Lower leg skin (tissue), 4 donors: Measurements from ENCODE around the gene GPR148. TPM values are rescaled to one million over a fixed set of nuclear protein-coding genes. Genes with fewer than 3 reads are reported as not detected.

ENCODE experiments used
- DNase-seq, 2 donors: peaks; one replicate each; pipeline ENCODE4 v3.0.0-alpha.2; 2019; ENCODE audit warnings: low spot score in 2 of 2
- H3K4me3 ChIP-seq: fragments of 200-600 bp; sonication (generic); 2 replicates; pipeline ENCODE4 v1.5.1; 2017; ENCODE audit warnings: mild to moderate bottlenecking, low read depth; ENCODE audit not compliant: poor library complexity, severe bottlenecking
- CTCF ChIP-seq, 3 donors: fragments of 450-650 bp; IDR thresholded peaks; one replicate each; pipeline ENCODE4 v1.5.1; 2016; ENCODE audit warnings: antibody characterized with exemption in 3 of 3, mild to moderate bottlenecking in 3 of 3, moderate library complexity in 2 of 3
- POLR2A ChIP-seq, 2 donors: fragments of 450-650 bp; IDR thresholded peaks; one replicate each; pipeline ENCODE4 v1.6.1; 2016 to 2017; ENCODE audit warnings: antibody characterized with exemption in 2 of 2, mild to moderate bottlenecking in 1 of 2, moderate library complexity in 1 of 2
- WGBS, 2 donors: methylation state at CpG; one replicate each; pipeline ENCODE4 v1.1.5; 2018; 5-methylcytosine and 5-hydroxymethylcytosine counted together
- intact Hi-C: fragments of 100-400 bp; cut with DNase I; formaldehyde crosslinking; loops from one replicate; pipeline ENCODE4 v1.15.0; 2023; ENCODE audit warnings: low total_unique reads
- total RNA-seq, 4 donors: library from RNA; depleted of rRNA; stranded (reverse); fragments of >200 nt; gene quantifications; one replicate each; pipeline ENCODE4 v1.1.0, GENCODE V29; 2016

The GPR148 gene
- total RNA-seq, 4 donors from 2014 or later, result not detected

- intact Hi-C loops, result no loop called here
- TF ChIP-seq CTCF (IDR thresholded peaks at IDR 0.05) (no peak), POLR2A (IDR thresholded peaks at IDR 0.05) (no peak)
- WGBS, 2 donors, result 81 to 89% methylated on average over 32 to 33 of the region's 37 CpGs
- no peak for DNase-seq
- no peak overlapping the region for H3K4me3 ChIP-seq
Observed at GRCh38 chr2:130762031-130762909, 33.4 kb downstream of the GPR148 start.

GRCh38 chr2:130762910-130763385 lies 34.1 kb downstream of the GPR148 start:
- DNase-seq, result no peak
- intact Hi-C loops, result no loop called here
- TF ChIP-seq CTCF (IDR thresholded peaks at IDR 0.05) (no peak), POLR2A (IDR thresholded peaks at IDR 0.05) (no peak)
- H3K4me3 ChIP-seq, result no peak overlapping the region
- WGBS, 2 donors, result 80 to 82% methylated on average over 17 to 20 of the region's 22 CpGs

- intact Hi-C loops, result no loop called here
- 70% methylated on average over 6 of the region's 12 CpGs; no CpG with 5 or more reads in 1 of the 2 donors for WGBS, 2 donors
- DNase-seq, result no peak
- no peak for TF ChIP-seq POLR2A (IDR thresholded peaks at IDR 0.05)
- no peak overlapping the region for H3K4me3 ChIP-seq
Observed at GRCh38 chr2:130763405-130763804, 34.5 kb downstream of the GPR148 start.

GRCh38 chr2:130764035-130764820 lies 35.4 kb downstream of the GPR148 start:
- H3K4me3 ChIP-seq, result no peak overlapping the region
- WGBS, 2 donors, result 87 to 93% methylated on average over 5 to 9 of the region's 15 CpGs
- no peak for TF ChIP-seq CTCF (IDR thresholded peaks at IDR 0.05)
- no peak for TF ChIP-seq POLR2A (IDR thresholded peaks at IDR 0.05)
- intact Hi-C loops, result no loop called here
- DNase-seq, result no peak

- intact Hi-C loops, result no loop called here
- 89 to 94% methylated on average over 5 of the region's 5 CpGs for whole genome bisulfite sequencing, 2 donors
- no peak overlapping the region for H3K4me3 ChIP-seq
- TF ChIP-seq CTCF (IDR thresholded peaks at IDR 0.05) (no peak), POLR2A (IDR thresholded peaks at IDR 0.05) (no peak)
- DNase-seq, result no peak
Observed at GRCh38 chr2:130764821-130765115, 35.9 kb downstream of the GPR148 start.

GRCh38 chr2:130765464-130765863 lies 36.6 kb downstream of the GPR148 start:
- WGBS, 2 donors, result 82 to 88% methylated on average over 6 of the region's 6 CpGs
- TF ChIP-seq POLR2A (IDR thresholded peaks at IDR 0.05), result no peak
- TF ChIP-seq CTCF (IDR thresholded peaks at IDR 0.05), result no peak
- DNase-seq, result no peak

More at GRCh38 chr2:130765464-130765863, 36.6 kb downstream of the GPR148 start:
- intact Hi-C loops, result no loop called here
- no peak overlapping the region for H3K4me3 ChIP-seq
